ENCODE measurements around the gene USP5.
"Not testable (repeated sequence)": the region's sequence is repeated elsewhere in the genome, so short reads cannot be mapped to it uniquely, and the experiment has no call there.

Gene USP5

DNA sequence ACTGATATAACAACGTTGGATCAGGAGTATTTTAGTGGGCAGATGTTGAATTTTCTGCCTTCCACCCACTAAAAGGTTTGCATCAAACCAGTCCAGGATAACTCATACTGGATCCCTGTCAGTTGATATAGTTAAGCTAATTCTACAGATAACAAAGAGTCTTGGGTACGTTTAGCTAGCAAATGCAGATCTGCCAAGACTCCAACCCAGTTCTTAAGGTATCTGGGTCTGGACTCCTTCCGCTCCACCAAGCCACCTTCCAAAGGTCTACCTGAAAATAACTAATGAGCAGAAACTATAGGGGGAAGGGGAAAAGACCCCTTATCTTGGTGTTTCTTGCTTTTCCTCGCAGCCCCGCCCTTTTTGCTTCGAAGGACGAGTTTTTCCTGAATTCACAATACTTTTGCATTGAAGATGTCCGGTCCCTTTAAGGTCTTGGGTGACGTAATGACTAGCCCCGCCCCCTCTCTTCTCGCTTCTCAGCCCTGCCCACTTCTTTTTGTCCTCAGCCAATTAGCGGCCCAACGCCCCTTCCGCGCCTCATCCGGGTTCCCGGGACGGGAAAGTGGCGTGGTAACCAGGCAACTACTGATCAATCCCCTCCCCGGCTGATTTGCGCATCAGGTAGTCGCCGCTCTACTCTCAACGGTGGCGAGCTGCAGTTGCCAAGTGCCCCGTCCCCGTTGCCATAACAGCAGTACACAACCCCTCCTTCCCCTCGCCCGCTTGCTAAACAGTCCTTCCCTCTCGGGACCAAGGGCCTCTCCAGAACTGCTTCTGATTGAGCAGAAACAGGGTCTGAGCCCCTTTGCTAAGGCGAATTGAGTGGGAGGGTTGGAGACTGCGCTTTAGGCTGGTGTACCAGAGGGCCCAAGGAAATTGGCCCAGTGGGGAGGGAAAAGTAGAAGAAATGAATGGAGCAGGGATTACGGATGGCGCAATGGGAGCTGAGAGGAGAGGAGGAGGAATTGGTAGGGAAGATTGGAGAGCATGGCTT, 52.6 kb downstream of the USP5 start, which contains the start of gene LRRC23:
TSS of gene LRRC23 (plus strand) at position 543 of the 997 bp plus-strand sequence. CDS start 812 bp downstream, outside the sequence.
- H3K9me3 ChIP-seq (ENCODE audit: control insufficient read depth, low read length): no peaks in the 10 kb centered on the region
- no peaks in the 10 kb centered on the region for H3K79me2 ChIP-seq
- H2AFZ ChIP-seq: peak within 1 kb of the TSS; percentile 95
- H3K36me3 ChIP-seq (ENCODE audit: control insufficient read depth, insufficient read depth, low read length): no peaks in the 10 kb centered on the region
- peak within 1 kb of the TSS; percentile 75 for H3K4me3 ChIP-seq (ENCODE audit: low read depth, low read length)
- peak within 1 kb of the TSS; percentile 87 for H3K4me2 ChIP-seq (ENCODE audit: low read length)
- peaks cover 8% of the 10 kb centered on the region for H3K4me1 ChIP-seq
- peak within 1 kb of the TSS; percentile 62 for H3K9ac ChIP-seq
- H3K27ac ChIP-seq: peak within 1 kb of the TSS; percentile 88
- TF ChIP-seq, protein P1, sequence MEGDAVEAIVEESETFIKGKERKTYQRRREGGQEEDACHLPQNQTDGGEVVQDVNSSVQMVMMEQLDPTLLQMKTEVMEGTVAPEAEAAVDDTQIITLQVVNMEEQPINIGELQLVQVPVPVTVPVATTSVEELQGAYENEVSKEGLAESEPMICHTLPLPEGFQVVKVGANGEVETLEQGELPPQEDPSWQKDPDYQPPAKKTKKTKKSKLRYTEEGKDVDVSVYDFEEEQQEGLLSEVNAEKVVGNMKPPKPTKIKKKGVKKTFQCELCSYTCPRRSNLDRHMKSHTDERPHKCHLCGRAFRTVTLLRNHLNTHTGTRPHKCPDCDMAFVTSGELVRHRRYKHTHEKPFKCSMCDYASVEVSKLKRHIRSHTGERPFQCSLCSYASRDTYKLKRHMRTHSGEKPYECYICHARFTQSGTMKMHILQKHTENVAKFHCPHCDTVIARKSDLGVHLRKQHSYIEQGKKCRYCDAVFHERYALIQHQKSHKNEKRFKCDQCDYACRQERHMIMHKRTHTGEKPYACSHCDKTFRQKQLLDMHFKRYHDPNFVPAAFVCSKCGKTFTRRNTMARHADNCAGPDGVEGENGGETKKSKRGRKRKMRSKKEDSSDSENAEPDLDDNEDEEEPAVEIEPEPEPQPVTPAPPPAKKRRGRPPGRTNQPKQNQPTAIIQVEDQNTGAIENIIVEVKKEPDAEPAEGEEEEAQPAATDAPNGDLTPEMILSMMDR (IDR thresholded peaks at IDR 0.05): no peak
- no peaks in the 10 kb centered on the region for H3K27me3 ChIP-seq (ENCODE audit: control insufficient read depth, insufficient read depth, low read length)

DNA sequence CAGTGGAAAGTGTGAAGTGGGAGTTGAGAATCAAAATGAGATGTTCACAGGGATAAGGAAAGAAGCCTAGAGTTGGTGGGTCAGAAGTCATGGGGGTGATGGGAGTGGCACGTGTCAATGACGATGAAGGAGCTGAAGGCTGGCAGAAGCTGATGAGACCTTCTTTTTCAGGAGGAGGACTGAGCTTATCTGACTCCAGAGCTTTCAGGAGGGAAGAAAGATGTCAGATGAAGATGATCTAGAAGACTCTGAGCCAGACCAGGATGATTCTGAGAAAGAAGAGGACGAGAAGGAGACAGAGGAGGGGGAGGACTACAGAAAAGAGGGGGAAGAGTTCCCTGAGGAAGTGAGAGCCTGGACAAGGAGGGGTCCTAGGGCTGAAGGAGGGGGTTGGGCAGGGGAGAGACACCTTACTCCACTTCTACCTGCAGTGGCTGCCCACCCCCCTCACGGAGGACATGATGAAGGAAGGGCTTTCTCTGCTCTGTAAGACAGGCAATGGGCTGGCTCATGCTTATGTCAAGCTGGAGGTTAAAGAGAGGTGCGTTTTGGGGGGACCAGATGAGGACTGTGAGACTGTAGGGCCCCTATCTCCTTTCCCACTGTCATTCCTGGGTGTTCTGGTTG, 53.6 kb downstream of the USP5 start:
- Histone ChIP-seq H3K4me1 (peaks cover 8% of the 10 kb centered on the region), H3K9me3 (ENCODE audit: control insufficient read depth, low read length) (no peaks in the 10 kb centered on the region), H2AFZ (peak overlapping the region; percentile 95), H3K4me2 (ENCODE audit: low read length) (peak overlapping the region; percentile 87), H3K4me3 (ENCODE audit: low read depth, low read length) (peak overlapping the region; percentile 75), H3K79me2 (no peaks in the 10 kb centered on the region), H3K36me3 (ENCODE audit: control insufficient read depth, insufficient read depth, low read length) (no peaks in the 10 kb centered on the region), H3K9ac (peak overlapping the region; percentile 62), H3K27me3 (ENCODE audit: control insufficient read depth, insufficient read depth, low read length) (no peaks in the 10 kb centered on the region), H3K27ac (peak overlapping the region; percentile 88)
- TF ChIP-seq, protein P1 (IDR thresholded peaks at IDR 0.05): no peak

DNA sequence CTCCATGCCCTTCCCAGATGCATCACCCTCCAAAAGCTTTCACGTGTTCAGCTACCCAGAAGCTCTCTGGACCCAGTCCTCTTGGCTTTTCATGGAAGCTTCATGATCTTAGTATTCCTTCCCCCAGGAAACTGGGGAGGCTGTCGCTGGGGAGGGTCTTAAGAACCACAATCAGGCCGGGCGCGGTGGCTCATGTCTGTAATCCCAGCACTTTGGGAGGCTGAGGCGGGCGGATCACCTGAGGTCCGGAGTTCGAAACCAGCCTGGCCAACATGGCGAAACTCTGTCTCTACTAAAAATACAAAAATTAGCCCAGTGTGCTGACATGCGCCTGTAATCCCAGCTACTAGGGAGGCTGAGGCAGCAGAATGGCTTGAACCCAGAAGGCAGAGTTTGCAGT, 56.2 kb downstream of the USP5 start:
- H3K4me2 ChIP-seq (ENCODE audit: low read length); H3K36me3 ChIP-seq (ENCODE audit: control insufficient read depth, insufficient read depth, low read length); H3K27ac ChIP-seq; H3K27me3 ChIP-seq (ENCODE audit: control insufficient read depth, insufficient read depth, low read length); H3K79me2 ChIP-seq; H3K4me1 ChIP-seq; H3K9me3 ChIP-seq (ENCODE audit: control insufficient read depth, low read length); H2AFZ ChIP-seq; H3K9ac ChIP-seq; H3K4me3 ChIP-seq (ENCODE audit: low read depth, low read length): not testable (repeated sequence)

DNA sequence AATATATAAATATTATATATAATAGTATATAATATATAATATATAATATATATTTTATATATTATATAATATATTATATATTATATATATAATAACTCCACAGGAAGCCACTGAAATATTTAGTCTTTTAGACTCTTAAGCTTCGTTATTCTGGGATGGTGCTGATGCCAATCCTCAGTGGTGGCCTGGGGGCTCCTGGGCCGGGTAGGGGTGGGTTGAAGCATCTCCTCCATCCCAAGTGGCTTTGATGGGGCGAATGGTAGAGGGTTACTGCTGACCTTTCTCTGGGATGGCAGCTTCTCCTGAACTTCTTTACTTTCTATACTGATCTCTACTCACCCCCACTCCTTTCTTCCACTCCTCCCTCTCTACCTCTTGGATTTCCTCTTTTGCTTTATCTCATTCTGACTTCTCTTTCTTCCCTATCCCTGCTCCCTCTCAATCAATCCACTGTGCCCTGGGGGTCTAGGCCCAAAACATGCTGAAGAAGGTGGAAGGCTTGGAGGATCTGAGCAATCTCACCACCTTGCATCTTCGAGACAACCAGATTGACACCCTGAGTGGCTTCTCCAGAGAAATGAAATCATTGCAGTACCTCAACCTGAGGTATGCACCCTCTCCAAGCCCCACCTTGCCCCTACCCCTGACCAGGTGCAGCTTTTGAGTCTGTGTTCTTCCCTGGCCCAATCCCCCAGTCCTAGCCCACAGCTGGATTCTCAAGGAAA, 57.6 kb downstream of the USP5 start:
- Histone ChIP-seq H3K9ac (no peak overlapping the region), H3K27ac (no peak overlapping the region), H3K4me3 (ENCODE audit: low read depth, low read length) (no peak overlapping the region), H2AFZ (no peak overlapping the region), H3K4me2 (ENCODE audit: low read length) (no peak overlapping the region), H3K4me1 (no peaks in the 10 kb centered on the region), H3K36me3 (ENCODE audit: control insufficient read depth, insufficient read depth, low read length) (no peaks in the 10 kb centered on the region), H3K79me2 (no peaks in the 10 kb centered on the region), H3K9me3 (ENCODE audit: control insufficient read depth, low read length) (no peaks in the 10 kb centered on the region), H3K27me3 (ENCODE audit: control insufficient read depth, insufficient read depth, low read length) (no peaks in the 10 kb centered on the region)
- TF ChIP-seq, protein P1 (IDR thresholded peaks at IDR 0.05): no peak

Data from parathyroid adenoma (tissue), 2 donors.